Keratinocyte (primary cell): ENCODE measurements around the gene ZBTB20. TPM values are rescaled to one million over a fixed set of nuclear protein-coding genes. Genes with fewer than 3 reads are reported as not detected.

Experiments used
- DNase-seq: peaks from one replicate; pipeline ENCODE4 v3.0.0-alpha.2; 2011; ENCODE audit warnings: low read depth, missing footprints, low spot score
- FAIRE-seq: peaks from 2 replicates; lab custom pipeline; 2011; peaks lifted over from hg19 to GRCh38; lab: Jason Lieb, UNC
- H2AFZ ChIP-seq: 2 replicates; pipeline ENCODE4 v1.6.0; 2012; ENCODE audit warnings: low read length, control low read depth, inconsistent platforms; ENCODE audit not compliant: control insufficient read depth
- H3K27ac ChIP-seq: 2 replicates; pipeline ENCODE4 v1.5.1; 2011; ENCODE audit warnings: low read length; ENCODE audit not compliant: control insufficient read depth, insufficient read depth
- H3K27me3 ChIP-seq: 3 replicates; pipeline ENCODE4 v1.6.0; 2011; ENCODE audit warnings: low read length; ENCODE audit not compliant: control insufficient read depth, insufficient read depth; ENCODE audit errors: extremely low read depth
- H3K36me3 ChIP-seq, 2 experiments: 2 replicates in 1 of 2; 3 replicates in 1 of 2; pipeline ENCODE4 v1.5.1; 2011; ENCODE audit warnings: low read length in 2 of 2, mild to moderate bottlenecking in 1 of 2; ENCODE audit not compliant: control insufficient read depth in 2 of 2, insufficient read depth in 2 of 2; ENCODE audit errors: extremely low read depth in 1 of 2
- H3K4me1 ChIP-seq: 3 replicates; pipeline ENCODE4 v1.5.1; 2011; ENCODE audit warnings: low read length; ENCODE audit not compliant: control insufficient read depth, insufficient read depth; ENCODE audit errors: extremely low read depth
- H3K4me2 ChIP-seq: 3 replicates; pipeline ENCODE4 v1.6.0; 2011; ENCODE audit warnings: low read depth, low read length; ENCODE audit not compliant: control insufficient read depth, insufficient read depth; ENCODE audit errors: extremely low read depth
- H3K4me3 ChIP-seq, 3 experiments: fragments of 200-600 bp in 1 of 3; sonication (generic) in 1 of 3; 2 replicates in 2 of 3; 3 replicates in 1 of 3; pipeline ENCODE4 v1.5.1; 2011 to 2016; ENCODE audit warnings: low read length in 3 of 3, mild to moderate bottlenecking in 3 of 3, control low read depth in 2 of 3, inconsistent platforms in 1 of 3, low read depth in 1 of 3, mixed read lengths in 1 of 3, mixed run types in 1 of 3, moderate library complexity in 1 of 3; ENCODE audit not compliant: control insufficient read depth in 2 of 3, insufficient read depth in 2 of 3; ENCODE audit errors: extremely low read depth in 1 of 3
- H3K79me2 ChIP-seq: 2 replicates; pipeline ENCODE4 v1.6.0; 2012; ENCODE audit warnings: low read length; ENCODE audit not compliant: control insufficient read depth, insufficient read depth
- H3K9ac ChIP-seq: 3 replicates; pipeline ENCODE4 v1.6.0; 2011; ENCODE audit warnings: low read length; ENCODE audit not compliant: control insufficient read depth, insufficient read depth; ENCODE audit errors: extremely low read depth
- H3K9me1 ChIP-seq: 3 replicates; pipeline ENCODE4 v1.6.0; 2011; ENCODE audit warnings: low read length; ENCODE audit not compliant: control insufficient read depth, insufficient read depth; ENCODE audit errors: extremely low read depth
- H3K9me3 ChIP-seq: 2 replicates; pipeline ENCODE4 v1.5.1; 2012; ENCODE audit warnings: low read depth, low read length; ENCODE audit not compliant: control insufficient read depth
- H4K20me1 ChIP-seq: 3 replicates; pipeline ENCODE4 v1.6.0; 2011; ENCODE audit warnings: low read length; ENCODE audit not compliant: control insufficient read depth, insufficient read depth; ENCODE audit errors: extremely low read depth
- EZH2 ChIP-seq: IDR thresholded peaks from one replicate; pipeline ENCODE4 v1.6.1; 2012; ENCODE audit warnings: inconsistent platforms, mild to moderate bottlenecking, low read length, moderate library complexity
- dilution Hi-C: fragments of 300-500 bp; cut with MboI; formaldehyde crosslinking; loops from one replicate; pipeline ENCODE4 v1.7.0; 2020; ENCODE audit warnings: low sequenced_read_pairs; ENCODE audit not compliant: extremely low pct_ligation_motif_present
- polyA plus RNA-seq, 5 experiments: library from polyadenylated mRNA; depleted of rRNA in 3 of 5; stranded (reverse) in 3 of 5; stranded (forward) in 1 of 5; unstranded in 1 of 5; fragments of >200 nt; gene quantifications; 1 replicate in 1 of 5; 2 replicates in 3 of 5; 3 replicates in 1 of 5; pipeline versions ENCODE4 v1.2.1 to v1.2.3, GENCODE V29; 2011 to 2012; ENCODE audit warnings: missing spikeins in 2 of 5, low read depth in 1 of 5, low replicate concordance in 1 of 5
- TF ChIP-seq, protein P1 (sequence below), 3 experiments: IDR thresholded peaks in 1 of 3; conservative IDR thresholded peaks in 1 of 3; optimal IDR thresholded peaks in 1 of 3; 2 replicates in 2 of 3; 3 replicates in 1 of 3; pipeline versions ENCODE3 to v1.5.1; 2011; ENCODE audit warnings: low read length in 3 of 3, mild to moderate bottlenecking in 3 of 3, moderate library complexity in 2 of 3, control low read depth in 1 of 3, inconsistent platforms in 1 of 3; ENCODE audit not compliant: insufficient read depth in 2 of 3; ENCODE audit errors: extremely low read depth in 1 of 3

The ZBTB20 gene
- polyA plus RNA-seq, 1 donor (not counting 4 experiments of a cell fraction or from before 2014, with no cell fraction given) = 0.52 TPM

DNA sequence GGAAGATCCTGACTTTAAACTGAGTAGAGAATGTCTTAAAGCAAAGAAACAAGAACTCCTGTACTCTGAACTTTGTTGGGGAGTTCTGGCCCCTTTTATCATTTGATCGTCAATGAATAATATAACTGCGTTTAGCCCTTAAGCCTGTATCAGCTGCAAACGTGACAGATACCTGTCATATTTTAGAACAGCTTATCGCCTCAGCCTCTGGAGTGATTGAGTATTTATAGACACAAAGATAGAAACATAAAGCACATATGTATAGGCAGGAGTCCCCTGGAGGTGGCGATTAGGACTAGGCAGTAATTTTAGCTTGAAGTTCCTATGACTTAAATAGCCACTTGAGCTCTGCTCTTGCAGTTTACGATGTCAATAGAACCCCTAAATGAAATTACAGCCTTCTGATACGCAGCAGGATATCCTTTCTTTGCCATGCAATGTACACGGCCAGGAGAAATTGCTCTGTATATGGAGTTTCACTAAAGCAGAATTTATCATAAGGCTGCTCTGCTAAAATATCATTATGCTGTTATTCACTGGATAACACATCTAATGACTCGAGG lies 531.5 kb downstream of the ZBTB20 start:
- H4K20me1 ChIP-seq = no peaks in the 10 kb centered on the region
- H3K9me1 ChIP-seq = no peaks in the 10 kb centered on the region
- H3K4me3 ChIP-seq = no peak overlapping the region
- no peaks in the 10 kb centered on the region for H3K9me3 ChIP-seq
- no peaks in the 10 kb centered on the region for H3K27me3 ChIP-seq
- DNase-seq (no peak), FAIRE-seq (no peak)
- H3K36me3 ChIP-seq = no peaks in the 10 kb centered on the region
- H3K27ac ChIP-seq = no peak overlapping the region
- dilution Hi-C loops = no loop called here
- H3K4me2 ChIP-seq = no peak overlapping the region
- no peak overlapping the region for H3K9ac ChIP-seq
- H2AFZ ChIP-seq = no peak overlapping the region
- no peaks in the 10 kb centered on the region for H3K79me2 ChIP-seq
- TF ChIP-seq, protein P1, sequence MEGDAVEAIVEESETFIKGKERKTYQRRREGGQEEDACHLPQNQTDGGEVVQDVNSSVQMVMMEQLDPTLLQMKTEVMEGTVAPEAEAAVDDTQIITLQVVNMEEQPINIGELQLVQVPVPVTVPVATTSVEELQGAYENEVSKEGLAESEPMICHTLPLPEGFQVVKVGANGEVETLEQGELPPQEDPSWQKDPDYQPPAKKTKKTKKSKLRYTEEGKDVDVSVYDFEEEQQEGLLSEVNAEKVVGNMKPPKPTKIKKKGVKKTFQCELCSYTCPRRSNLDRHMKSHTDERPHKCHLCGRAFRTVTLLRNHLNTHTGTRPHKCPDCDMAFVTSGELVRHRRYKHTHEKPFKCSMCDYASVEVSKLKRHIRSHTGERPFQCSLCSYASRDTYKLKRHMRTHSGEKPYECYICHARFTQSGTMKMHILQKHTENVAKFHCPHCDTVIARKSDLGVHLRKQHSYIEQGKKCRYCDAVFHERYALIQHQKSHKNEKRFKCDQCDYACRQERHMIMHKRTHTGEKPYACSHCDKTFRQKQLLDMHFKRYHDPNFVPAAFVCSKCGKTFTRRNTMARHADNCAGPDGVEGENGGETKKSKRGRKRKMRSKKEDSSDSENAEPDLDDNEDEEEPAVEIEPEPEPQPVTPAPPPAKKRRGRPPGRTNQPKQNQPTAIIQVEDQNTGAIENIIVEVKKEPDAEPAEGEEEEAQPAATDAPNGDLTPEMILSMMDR (optimal IDR thresholded peaks at IDR 0.05 in 1 of 3, IDR thresholded peaks at IDR 0.05 in 1 of 3, conservative IDR thresholded peaks at IDR 0.05 in 1 of 3; ENCODE audit: extremely low read depth in 1 of 3, insufficient read depth in 2 of 3, low read length in 3 of 3) = no peak
- TF ChIP-seq EZH2 = no peak
- peaks cover 7% of the 10 kb centered on the region for H3K4me1 ChIP-seq

DNA sequence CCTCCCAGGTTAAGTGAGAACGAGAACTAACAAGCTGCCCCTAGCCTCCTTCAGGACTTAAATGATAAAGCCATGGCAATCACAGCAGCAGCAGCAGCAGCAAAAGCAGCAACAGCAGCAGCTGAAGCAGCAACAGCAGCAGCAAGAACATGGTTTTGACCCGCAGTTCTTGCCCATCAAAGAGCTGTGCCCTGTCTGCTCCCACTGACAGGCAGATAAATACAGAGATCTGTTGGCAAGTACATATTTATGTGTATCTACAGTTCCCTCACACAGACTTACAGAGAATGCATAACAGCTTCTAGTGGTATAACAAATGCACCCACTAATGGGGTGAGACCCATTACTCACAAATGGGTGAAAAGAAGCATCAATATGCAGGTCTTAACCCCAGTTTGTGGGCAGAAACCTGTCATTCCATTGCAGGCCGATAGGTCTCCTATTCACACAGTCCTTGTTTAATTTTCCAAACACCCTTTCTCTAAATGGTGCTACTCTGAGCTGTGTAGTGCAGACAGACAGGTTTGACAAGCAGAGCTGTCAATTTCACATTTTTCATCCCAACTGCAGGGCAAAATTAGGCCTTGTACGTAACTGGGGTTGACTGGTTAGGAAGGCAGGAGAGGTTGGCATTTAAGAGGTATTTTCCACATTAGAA lies 537.0 kb downstream of the ZBTB20 start:
- H3K4me3 ChIP-seq = no peak overlapping the region
- H3K4me1 ChIP-seq = peaks cover 8% of the 10 kb centered on the region
- H2AFZ ChIP-seq = no peak overlapping the region
- TF ChIP-seq EZH2 = no peak
- TF ChIP-seq, protein P1 (optimal IDR thresholded peaks at IDR 0.05 in 1 of 3, IDR thresholded peaks at IDR 0.05 in 1 of 3, conservative IDR thresholded peaks at IDR 0.05 in 1 of 3; ENCODE audit: extremely low read depth in 1 of 3, insufficient read depth in 2 of 3, low read length in 3 of 3) = no peak
- no peak for DNase-seq
- no peaks in the 10 kb centered on the region for H3K36me3 ChIP-seq
- H3K9me3 ChIP-seq = no peaks in the 10 kb centered on the region
- H3K4me2 ChIP-seq = no peak overlapping the region
- H3K27me3 ChIP-seq = no peaks in the 10 kb centered on the region
- no peaks in the 10 kb centered on the region for H3K79me2 ChIP-seq
- dilution Hi-C loops = no loop called here
- no peak overlapping the region for H3K9ac ChIP-seq
- no peaks in the 10 kb centered on the region for H3K9me1 ChIP-seq
- H3K27ac ChIP-seq = no peak overlapping the region
- H4K20me1 ChIP-seq = no peaks in the 10 kb centered on the region
- no peak for FAIRE-seq
